GF-D8 (cell line): ENCODE measurements around the gene SMPD1.

Experiments used
- DNase-seq: peaks from one replicate; lab custom pipeline; 2025; lab: John Stamatoyannopoulos, UW

The SMPD1 gene

DNA sequence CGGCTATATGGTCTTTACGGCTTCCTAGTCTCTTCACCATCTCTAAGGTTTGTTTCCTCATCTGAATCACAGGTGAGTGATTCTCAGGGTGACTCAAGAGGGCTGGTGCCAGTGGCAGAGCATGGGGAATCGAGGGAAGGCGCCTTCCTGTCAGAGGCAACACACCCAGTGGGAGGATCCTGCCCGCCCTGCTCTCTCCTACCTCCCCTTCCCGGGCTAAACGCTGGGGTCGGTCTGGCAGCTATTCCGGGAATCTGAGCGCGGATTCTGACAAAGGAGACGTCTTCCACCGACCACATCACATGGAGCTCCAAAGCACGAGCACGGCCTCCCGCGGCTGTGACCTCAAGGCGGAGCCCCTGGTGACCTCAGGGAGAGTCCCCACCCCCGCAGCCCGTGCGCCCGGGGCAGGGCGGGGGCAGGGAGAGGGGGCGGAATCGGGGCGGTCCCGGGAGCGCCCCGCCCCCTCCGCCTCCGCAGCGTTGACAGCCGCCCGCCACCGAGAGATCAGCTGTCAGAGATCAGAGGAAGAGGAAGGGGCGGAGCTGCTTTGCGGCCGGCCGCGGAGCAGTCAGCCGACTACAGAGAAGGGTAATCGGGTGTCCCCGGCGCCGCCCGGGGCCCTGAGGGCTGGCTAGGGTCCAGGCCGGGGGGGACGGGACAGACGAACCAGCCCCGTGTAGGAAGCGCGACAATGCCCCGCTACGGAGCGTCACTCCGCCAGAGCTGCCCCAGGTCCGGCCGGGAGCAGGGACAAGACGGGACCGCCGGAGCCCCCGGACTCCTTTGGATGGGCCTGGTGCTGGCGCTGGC is at the start of gene SMPD1:
Gene SMPD1 (plus strand): TSS at position 570 of the 813 bp plus-strand sequence. CDS start 125 bp downstream, at position 695.
- DNase-seq = peak; percentile 61

DNA sequence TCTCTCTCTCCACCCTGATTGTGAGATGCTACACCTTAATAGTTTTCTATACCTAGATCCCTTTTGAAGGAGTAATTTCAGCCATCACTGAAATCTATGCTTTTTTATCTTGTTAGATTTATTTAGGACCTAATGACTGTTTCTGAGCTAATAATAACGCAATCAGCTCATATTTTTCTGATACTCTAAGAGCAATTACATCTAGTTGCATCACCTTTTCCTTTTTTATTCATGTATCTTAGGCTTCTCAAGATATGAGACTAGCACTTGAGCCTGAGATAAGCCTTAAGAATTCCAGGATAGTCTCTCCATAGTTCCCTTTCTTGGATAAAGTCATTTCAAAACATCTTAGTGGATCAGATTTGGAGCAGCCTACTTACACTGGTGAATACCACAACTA is 44.9 kb upstream of the SMPD1 start:
- DNase-seq = no peak

DNA sequence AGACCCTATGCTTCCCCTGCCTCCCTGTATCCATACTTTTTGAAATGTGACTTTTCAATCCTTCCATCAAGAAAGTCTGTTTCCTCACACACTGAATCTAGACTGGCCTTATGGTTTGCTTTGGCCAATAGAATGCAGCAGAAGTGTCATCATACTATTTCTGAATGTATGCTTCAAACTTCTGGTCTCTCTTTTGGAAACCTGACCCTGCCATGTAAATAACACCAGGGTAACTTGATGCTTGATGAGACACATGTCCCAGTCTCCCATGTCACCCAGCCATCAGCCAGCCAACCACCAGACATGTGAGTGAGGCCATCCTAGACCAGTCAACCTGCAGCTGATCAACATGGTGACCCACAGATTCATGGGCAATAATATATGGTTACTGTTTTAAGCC is 40.2 kb upstream of the SMPD1 start:
- no peak for DNase-seq

DNA sequence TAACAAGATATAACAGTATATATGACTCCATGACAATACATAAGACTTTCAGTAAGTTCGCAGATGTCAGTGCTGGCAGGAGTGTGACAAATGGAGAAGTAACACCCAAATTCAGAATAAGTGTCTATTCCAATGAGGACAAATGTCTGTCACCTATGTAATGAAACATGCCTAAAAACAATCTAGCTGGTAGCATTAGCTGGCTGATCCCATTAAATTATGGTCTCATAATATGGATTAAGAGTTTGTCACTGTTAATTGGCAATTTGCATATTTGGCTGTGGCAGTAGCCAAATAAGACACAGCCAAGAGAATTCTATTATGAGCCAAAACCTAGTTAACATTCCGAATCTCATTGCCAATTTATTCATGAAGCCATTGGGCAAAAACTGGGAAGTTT is 39.8 kb upstream of the SMPD1 start:
- no peak for DNase-seq

DNA sequence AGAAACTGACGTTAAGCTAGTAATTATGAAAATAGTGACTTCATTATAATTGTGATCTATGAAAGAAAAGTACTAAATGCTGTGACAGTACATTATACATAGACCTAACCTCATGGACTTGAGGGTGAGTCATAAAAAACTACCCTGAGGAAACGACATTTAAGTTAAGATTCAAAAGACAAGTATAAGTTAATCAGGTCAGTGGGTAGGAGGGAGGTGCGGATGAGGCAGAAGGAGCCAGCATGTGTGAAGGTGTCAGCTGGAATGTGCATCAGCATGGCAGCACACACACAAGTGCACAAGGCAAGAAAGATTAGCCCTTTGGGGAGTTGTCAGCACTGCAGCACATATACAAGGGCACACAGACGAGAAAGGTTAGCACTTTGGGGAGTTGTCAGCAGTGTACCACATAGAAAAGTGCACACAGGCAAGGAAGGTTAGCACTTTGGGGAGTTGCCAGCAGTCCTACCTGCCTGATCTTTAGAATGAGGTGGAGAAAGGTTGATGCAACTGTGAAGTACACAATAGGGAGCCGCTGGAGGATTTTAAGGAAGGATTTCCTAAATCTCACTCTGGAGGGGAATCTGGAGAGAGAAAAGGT is 38.4 kb upstream of the SMPD1 start:
- no peak for DNase-seq

- no peak for DNase-seq
Measured at GRCh38 chr11:6353367-6353987, 36.8 kb upstream of the SMPD1 start.

DNA sequence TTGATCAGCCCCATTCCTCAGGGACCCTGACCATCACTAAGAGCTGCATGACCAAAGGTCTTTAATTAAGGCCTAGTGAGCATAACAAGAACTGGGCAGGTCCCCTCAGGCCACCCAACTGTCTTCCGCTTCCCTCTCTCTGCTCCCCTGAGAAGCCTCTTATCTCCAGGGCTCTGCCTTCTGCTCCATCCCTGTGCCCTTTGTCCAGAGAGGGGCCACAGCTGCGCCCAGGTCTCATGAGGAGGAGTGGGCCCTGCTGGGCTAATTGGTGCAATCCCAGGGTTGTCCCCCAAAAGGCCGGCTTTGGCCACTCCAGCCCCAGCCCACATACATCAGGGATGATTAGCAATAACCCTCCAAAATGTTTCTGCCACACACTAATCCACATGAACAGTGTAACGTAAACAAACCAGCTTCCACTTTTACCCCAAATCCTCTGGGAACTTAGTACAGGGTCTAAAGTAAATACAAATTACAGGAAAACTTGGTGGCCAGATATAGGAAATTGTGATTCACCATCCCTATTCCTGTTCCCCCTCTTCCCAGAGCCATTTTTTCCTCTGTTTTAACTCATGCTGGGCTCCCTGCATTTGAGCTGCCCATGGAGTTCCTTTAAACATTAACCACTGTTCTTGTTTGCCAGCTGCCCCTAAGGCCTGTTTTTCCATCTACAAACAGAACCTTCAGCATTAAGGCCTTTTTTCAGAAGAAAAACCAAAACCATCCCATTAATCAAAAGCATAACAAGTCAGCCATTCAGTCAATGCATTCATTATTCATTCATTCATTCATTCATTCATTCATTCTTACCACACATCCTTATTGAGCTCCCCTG is 35.4 kb upstream of the SMPD1 start:
- DNase-seq = no peak

DNA sequence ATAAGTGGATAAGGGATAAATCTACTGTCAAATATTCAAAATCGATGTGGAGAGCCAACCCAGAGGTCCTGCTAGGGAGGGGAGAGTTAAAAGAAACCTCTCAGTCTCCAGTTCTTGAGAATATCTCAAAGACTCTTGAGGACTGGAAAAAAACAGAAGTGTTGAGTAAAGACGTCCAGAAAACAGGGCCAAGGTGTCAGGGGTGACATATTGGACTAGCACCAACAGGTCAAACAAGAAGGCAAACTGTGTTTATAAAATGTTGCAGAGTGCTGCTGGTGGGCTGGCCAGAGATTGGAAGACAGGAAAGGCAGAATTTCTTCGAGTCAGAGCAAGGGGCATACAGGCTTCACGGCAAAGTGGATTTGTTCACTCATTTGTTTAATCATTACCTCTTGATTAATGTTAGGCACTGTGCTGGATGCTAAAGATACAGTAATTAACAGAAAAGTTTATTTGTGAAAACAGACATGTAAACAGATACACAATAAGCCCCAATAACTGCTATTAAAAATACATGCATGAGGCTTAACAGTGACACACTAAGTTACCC is 33.7 kb upstream of the SMPD1 start:
- no peak for DNase-seq

GRCh38 chr11:6357222-6357621 is 33.1 kb upstream of the SMPD1 start:
- DNase-seq = no peak

GRCh38 chr11:6360183-6360582 is 30.1 kb upstream of the SMPD1 start:
- DNase-seq = no peak

DNA sequence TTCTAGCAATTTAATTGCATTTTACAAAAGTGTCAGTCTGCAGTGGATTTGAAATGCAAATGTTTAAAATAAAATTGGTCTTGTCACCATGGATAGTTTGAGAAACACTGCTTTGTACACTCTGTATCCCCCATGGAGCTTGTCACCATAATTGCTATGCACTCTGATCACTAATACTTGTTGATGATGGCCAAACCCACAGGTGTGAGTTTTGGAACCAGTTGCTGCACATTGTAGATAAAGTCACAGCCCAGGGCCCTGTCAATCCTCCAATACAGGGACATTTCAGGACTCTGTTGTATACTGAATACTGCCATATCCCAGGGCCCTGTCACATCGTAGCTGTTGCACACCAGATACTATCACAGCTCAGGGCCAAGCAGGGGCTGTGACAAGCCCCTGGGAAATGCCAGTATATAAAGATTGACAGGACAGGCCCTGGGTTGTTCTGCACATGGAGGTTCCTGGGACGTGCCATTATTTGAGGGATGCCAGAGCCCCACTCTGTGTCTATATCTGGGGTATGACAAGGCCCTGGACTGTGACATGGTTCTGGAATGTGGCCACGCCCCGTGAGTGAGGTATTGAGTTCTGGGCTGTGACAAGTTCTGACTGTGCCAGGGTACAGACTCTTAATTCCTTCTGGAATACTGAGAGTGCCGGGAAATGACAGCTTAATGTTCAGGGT is 27.9 kb upstream of the SMPD1 start:
- DNase-seq = no peak

- no peak for DNase-seq
Measured at GRCh38 chr11:6362873-6363678, 27.2 kb upstream of the SMPD1 start.

DNA sequence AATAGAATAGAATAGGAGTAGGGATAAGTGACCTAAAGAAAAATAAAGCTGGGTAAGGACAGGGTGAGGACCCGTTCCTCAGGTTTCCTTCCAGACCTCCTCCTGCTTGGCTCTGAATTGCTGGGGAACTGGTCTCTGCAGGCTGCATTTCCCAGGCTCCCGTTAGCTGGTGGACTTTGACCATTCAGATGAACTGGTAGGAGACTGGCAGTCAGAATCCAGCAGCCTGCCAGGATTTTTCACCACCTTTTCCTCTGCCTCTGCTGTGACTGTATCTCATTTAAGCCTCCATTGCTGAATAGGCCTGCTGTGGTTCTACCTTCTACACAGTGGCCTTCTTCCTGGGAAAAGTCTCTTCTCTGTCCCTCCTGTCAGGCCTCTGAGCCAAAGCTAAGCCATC is 24.6 kb upstream of the SMPD1 start:
- DNase-seq = no peak

GRCh38 chr11:6371825-6372224 is 18.4 kb upstream of the SMPD1 start:
- DNase-seq = no peak

DNA sequence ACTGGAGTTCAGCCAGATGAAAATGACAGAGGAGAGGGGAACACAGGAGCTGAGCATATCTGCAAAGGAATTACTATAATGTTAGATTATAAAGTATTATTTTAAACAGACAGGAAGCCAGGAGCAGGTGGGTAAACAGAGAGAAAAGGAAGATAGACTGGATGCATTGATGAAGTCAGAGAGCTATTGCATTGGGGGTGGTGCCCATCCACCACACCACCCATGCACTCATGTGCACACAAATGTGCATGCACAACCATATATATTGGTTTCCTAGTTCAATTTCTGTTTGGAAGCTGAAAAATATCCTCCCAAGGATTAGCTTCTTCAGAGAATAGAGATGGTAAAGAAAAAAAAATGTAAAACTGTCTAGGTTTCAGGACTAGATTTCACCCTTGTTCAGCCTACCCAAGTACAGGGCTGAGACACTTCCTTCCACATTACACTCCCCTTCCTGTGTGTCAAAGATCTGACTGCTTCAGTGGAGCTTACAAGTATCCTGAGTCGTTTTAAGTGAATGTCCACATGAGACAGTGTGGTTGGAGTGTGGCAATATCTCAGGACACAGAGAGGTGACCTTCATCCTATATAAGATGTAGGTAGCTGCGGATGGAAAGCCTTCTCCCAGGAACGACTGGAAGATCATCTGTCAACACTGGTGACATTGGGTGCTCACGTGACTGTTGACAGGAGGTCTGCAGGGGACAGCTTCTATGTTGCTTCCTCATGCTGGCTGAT is 12.2 kb upstream of the SMPD1 start:
- peak; percentile 22 for DNase-seq

DNA sequence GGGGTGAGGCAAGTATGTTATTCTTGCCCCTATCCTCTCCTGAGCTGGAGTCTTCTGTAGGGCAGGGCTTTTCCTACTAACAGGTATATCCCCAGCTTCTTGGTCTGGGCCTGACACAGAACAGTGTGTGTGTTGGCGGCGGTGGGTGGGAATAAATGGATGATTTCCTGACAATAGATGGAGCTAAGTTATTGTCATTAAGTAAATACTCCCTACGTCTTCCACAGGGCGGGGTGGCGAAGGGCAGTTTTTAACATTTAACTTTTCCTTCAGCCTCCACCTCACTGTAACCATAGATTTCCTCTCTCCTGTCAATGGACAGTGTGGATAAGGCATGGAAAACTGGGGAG is 11.7 kb upstream of the SMPD1 start:
- no peak for DNase-seq

GRCh38 chr11:6385046-6385777 is 5.1 kb upstream of the SMPD1 start:
- DNase-seq = no peak

DNA sequence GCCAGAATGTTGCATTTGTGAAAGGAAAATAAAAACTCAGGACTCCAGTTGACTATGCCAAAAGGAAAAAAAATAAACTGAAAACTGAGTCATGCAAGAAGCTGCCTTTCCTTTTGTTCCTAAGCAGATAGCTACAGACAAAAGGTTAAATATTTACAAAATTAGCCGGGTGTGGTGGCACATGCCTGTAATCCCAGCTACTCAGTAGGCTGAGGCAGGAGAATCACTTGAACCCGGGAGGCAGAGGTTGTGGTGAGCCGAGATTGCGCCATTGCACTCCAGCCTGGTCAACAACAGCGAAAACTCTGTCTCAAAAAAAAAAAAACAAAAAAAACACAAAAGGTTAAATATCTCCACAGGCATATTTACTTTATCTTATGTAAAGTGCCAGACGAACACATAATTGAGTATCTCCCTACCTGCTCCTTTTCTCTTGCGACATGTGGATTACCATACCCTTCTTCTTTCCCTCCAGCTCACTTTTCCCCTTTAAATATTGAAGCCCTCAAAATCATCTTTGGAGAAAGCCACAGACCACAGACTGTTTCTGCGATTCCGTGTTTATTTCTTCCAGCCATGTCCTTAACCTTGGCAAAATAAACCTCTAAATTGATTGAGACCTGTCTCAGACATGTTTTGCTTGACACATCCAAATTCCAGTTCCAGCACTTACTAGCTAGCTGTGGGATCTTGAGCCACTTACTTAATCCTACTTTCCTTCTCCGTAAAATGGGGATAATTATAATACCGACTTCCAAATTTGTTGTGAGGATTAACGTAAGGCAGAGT is 2.3 kb upstream of the SMPD1 start:
- DNase-seq = no peak

DNA sequence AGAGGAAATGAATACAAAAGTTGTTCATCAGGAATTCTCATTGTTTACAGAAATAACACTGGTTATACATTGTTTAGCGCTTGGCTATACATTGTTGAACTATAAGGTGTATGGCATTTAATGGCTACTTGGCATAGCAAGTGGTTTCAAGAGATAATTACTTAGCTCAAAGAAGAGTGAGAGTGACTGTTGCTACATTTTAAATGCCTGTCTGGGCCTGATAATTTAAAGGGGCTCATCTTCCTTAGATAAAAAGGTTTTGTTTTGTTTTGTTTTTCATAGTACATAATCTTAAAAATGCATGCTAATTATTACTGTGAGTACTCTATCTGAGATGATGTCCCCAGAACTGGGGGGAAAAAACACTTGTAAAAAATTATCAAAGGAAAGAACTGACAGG is 1.5 kb upstream of the SMPD1 start:
- no peak for DNase-seq
